HepG2 (cell line): ENCODE measurements around the gene AFAP1L2.

Experiments used
- CTCF ChIP-seq: sonication (generic); formaldehyde crosslinking; IDR thresholded peaks from 2 replicates; pipeline ENCODE4 v1.5.0; 2020; ENCODE audit warnings: mild to moderate bottlenecking, missing genetic modification reagents, moderate library complexity
- LRRFIP1 ChIP-seq: sonication (generic); formaldehyde crosslinking; conservative IDR thresholded peaks from 2 replicates; pipeline ENCODE4 v1.4.0; 2020; ENCODE audit warnings: missing genetic modification reagents
- NR2C2 ChIP-seq: sonication (generic); formaldehyde crosslinking; IDR thresholded peaks from 2 replicates; pipeline ENCODE4 v1.4.0; 2020; ENCODE audit warnings: missing genetic modification reagents, mild to moderate bottlenecking, moderate library complexity, borderline replicate concordance
- PRPF4 ChIP-seq: fragments of 200-400 bp; formaldehyde crosslinking; IDR thresholded peaks from 2 replicates; pipeline ENCODE4 v1.6.1; 2016; ENCODE audit warnings: low read length, low read depth; ENCODE audit not compliant: poor library complexity, severe bottlenecking
- RNF219 ChIP-seq: sonication (generic); formaldehyde crosslinking; IDR thresholded peaks from 2 replicates; pipeline ENCODE4 v1.5.0; 2020; ENCODE audit warnings: mild to moderate bottlenecking, missing genetic modification reagents
- SP5 ChIP-seq: IDR thresholded peaks from 2 replicates; pipeline ENCODE4 v1.6.1; 2016; ENCODE audit warnings: low read depth, borderline replicate concordance
- TCF7L2 ChIP-seq: IDR thresholded peaks from 2 replicates; pipeline ENCODE4 v1.6.1; 2011; ENCODE audit warnings: mild to moderate bottlenecking, low read depth, low read length, moderate library complexity
- ZBTB40 ChIP-seq, 2 experiments: fragments of 450-650 bp in 1 of 2; sonication (generic) in 1 of 2; formaldehyde crosslinking in 1 of 2; IDR thresholded peaks; 2 replicates each; pipeline versions ENCODE4 v1.6.1 to v1.8.0; 2016 to 2022; ENCODE audit warnings: antibody characterized with exemption in 1 of 2, mild to moderate bottlenecking in 1 of 2, missing genetic modification reagents in 1 of 2
- ZNF326 ChIP-seq: sonication (generic); formaldehyde crosslinking; IDR thresholded peaks from 2 replicates; pipeline ENCODE4 v1.4.0; 2020; ENCODE audit warnings: missing genetic modification reagents, borderline replicate concordance
- TF ChIP-seq, protein P1 (sequence below): sonication (generic); formaldehyde crosslinking; IDR thresholded peaks from 2 replicates; pipeline ENCODE4 v1.4.0; 2020; ENCODE audit warnings: missing genetic modification reagents, borderline replicate concordance
- TF ChIP-seq, protein P2 (sequence below): sonication (generic); formaldehyde crosslinking; IDR thresholded peaks from 2 replicates; pipeline ENCODE4 v1.8.0; 2022; ENCODE audit warnings: mild to moderate bottlenecking, missing genetic modification reagents, moderate library complexity
- TF ChIP-seq, protein P3 (sequence below): sonication (generic); formaldehyde crosslinking; IDR thresholded peaks from 2 replicates; pipeline ENCODE4 v1.4.0; 2020; ENCODE audit warnings: missing genetic modification reagents, mild to moderate bottlenecking, borderline replicate concordance
- TF ChIP-seq, protein P4 (sequence below): IDR thresholded peaks from 2 replicates; pipeline ENCODE4 v1.6.1; 2012; ENCODE audit warnings: inconsistent platforms

- TF ChIP-seq, protein P1, sequence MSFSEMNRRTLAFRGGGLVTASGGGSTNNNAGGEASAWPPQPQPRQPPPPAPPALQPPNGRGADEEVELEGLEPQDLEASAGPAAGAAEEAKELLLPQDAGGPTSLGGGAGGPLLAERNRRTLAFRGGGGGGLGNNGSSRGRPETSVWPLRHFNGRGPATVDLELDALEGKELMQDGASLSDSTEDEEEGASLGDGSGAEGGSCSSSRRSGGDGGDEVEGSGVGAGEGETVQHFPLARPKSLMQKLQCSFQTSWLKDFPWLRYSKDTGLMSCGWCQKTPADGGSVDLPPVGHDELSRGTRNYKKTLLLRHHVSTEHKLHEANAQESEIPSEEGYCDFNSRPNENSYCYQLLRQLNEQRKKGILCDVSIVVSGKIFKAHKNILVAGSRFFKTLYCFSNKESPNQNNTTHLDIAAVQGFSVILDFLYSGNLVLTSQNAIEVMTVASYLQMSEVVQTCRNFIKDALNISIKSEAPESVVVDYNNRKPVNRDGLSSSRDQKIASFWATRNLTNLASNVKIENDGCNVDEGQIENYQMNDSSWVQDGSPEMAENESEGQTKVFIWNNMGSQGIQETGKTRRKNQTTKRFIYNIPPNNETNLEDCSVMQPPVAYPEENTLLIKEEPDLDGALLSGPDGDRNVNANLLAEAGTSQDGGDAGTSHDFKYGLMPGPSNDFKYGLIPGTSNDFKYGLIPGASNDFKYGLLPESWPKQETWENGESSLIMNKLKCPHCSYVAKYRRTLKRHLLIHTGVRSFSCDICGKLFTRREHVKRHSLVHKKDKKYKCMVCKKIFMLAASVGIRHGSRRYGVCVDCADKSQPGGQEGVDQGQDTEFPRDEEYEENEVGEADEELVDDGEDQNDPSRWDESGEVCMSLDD = no peak
- no peak for TF ChIP-seq CTCF
- no peak for TF ChIP-seq LRRFIP1
- no peak for TF ChIP-seq TCF7L2
- TF ChIP-seq, protein P2, sequence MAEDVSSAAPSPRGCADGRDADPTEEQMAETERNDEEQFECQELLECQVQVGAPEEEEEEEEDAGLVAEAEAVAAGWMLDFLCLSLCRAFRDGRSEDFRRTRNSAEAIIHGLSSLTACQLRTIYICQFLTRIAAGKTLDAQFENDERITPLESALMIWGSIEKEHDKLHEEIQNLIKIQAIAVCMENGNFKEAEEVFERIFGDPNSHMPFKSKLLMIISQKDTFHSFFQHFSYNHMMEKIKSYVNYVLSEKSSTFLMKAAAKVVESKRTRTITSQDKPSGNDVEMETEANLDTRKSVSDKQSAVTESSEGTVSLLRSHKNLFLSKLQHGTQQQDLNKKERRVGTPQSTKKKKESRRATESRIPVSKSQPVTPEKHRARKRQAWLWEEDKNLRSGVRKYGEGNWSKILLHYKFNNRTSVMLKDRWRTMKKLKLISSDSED (CRISPR knock-in tag) = no peak
- no peak for TF ChIP-seq ZBTB40 (IDR thresholded peaks at IDR 0.05)
- TF ChIP-seq ZBTB40 (CRISPR knock-in tag; IDR thresholded peaks at IDR 0.05) = no peak
- no peak for TF ChIP-seq RNF219 (CRISPR knock-in tag)
- TF ChIP-seq, protein P3, sequence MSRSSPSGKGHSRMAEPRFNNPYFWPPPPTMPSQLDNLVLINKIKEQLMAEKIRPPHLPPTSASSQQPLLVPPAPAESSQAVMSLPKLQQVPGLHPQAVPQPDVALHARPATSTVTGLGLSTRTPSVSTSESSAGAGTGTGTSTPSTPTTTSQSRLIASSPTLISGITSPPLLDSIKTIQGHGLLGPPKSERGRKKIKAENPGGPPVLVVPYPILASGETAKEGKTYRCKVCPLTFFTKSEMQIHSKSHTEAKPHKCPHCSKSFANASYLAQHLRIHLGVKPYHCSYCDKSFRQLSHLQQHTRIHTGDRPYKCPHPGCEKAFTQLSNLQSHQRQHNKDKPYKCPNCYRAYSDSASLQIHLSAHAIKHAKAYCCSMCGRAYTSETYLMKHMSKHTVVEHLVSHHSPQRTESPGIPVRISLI = no peak
- TF ChIP-seq, protein P4, sequence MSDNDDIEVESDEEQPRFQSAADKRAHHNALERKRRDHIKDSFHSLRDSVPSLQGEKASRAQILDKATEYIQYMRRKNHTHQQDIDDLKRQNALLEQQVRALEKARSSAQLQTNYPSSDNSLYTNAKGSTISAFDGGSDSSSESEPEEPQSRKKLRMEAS = no peak
- TF ChIP-seq PRPF4 = no peak
- TF ChIP-seq NR2C2 (CRISPR knock-in tag) = no peak
- TF ChIP-seq ZNF326 = no peak
- TF ChIP-seq SP5 (CRISPR knock-in tag) = no peak
Observed at GRCh38 chr10:114295393-114295792, 108.9 kb downstream of the AFAP1L2 start.
